ENCODE results near the gene GDF10. TPM values are rescaled to one million over a fixed set of nuclear protein-coding genes. Genes with fewer than 3 reads are reported as not detected.

Gene GDF10
- polyA plus RNA-seq, 1 of the 3 experiments (the other 2 are of a cell fraction) = 0.02 TPM

DNA sequence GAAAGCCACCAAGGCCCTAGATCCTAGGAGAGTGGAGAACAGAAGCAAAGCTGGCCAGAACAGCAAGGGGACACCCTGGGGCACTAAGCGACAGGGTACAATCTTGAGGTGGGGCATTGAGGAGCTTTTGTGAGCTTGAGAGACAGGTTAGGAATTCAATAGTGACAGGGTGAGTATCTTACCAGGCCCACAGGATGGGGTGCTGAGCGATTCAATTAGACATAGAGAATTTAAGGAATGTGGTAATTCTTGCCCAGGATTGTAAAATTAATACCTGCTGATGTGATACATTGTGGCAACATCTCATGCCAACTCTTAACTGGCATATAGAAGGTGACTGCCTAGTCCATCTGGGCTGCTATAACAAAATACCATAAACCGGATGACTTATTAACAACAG, 62.2 kb downstream of the GDF10 start:
- no peaks in the 10 kb centered on the region for H3K27me3 ChIP-seq (ENCODE audit: insufficient read depth)
- no peaks in the 10 kb centered on the region for H3K36me3 ChIP-seq (replicated peaks in 1 of 2; ENCODE audit: control insufficient read depth in 1 of 2, insufficient read depth in 2 of 2, low read length in 1 of 2)
- WGBS (ENCODE audit: low lambda C conversion rate) = 82% methylated on average over 3 of the region's 3 CpGs
- POLR2A ChIA-PET = no interaction called here
- TF ChIP-seq FOSL2 (IDR thresholded peaks at IDR 0.05; ENCODE audit: borderline replicate concordance, low read depth) = no peak
- TF ChIP-seq, protein P1, sequence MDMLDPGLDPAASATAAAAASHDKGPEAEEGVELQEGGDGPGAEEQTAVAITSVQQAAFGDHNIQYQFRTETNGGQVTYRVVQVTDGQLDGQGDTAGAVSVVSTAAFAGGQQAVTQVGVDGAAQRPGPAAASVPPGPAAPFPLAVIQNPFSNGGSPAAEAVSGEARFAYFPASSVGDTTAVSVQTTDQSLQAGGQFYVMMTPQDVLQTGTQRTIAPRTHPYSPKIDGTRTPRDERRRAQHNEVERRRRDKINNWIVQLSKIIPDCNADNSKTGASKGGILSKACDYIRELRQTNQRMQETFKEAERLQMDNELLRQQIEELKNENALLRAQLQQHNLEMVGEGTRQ (IDR thresholded peaks at IDR 0.05; ENCODE audit: borderline replicate concordance, low read depth, low read length) = no peak
- TF ChIP-seq MXI1 (IDR thresholded peaks at IDR 0.05; ENCODE audit: low read depth, low read length) = no peak
- TF ChIP-seq RAD21 (IDR thresholded peaks at IDR 0.05; ENCODE audit: low read length) = no peak
- TF ChIP-seq, protein P2, sequence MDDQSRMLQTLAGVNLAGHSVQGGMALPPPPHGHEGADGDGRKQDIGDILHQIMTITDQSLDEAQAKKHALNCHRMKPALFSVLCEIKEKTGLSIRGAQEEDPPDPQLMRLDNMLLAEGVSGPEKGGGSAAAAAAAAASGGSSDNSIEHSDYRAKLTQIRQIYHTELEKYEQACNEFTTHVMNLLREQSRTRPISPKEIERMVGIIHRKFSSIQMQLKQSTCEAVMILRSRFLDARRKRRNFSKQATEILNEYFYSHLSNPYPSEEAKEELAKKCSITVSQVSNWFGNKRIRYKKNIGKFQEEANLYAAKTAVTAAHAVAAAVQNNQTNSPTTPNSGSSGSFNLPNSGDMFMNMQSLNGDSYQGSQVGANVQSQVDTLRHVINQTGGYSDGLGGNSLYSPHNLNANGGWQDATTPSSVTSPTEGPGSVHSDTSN (IDR thresholded peaks at IDR 0.05) = no peak
- TF ChIP-seq RCOR1 (IDR thresholded peaks at IDR 0.05; ENCODE audit: low read length) = no peak
- TF ChIP-seq SMC3 (IDR thresholded peaks at IDR 0.05; ENCODE audit: low read depth, low read length) = no peak
- no peak for TF ChIP-seq GABPA (IDR thresholded peaks at IDR 0.05; ENCODE audit: low read depth)
- no peak for TF ChIP-seq RFX5 (IDR thresholded peaks at IDR 0.05; ENCODE audit: low read length)
- no peak for TF ChIP-seq GATA2 (CRISPR knock-in tag; IDR thresholded peaks at IDR 0.05)
- no peak for TF ChIP-seq TCF12 (IDR thresholded peaks at IDR 0.05)
- TF ChIP-seq, protein P3, sequence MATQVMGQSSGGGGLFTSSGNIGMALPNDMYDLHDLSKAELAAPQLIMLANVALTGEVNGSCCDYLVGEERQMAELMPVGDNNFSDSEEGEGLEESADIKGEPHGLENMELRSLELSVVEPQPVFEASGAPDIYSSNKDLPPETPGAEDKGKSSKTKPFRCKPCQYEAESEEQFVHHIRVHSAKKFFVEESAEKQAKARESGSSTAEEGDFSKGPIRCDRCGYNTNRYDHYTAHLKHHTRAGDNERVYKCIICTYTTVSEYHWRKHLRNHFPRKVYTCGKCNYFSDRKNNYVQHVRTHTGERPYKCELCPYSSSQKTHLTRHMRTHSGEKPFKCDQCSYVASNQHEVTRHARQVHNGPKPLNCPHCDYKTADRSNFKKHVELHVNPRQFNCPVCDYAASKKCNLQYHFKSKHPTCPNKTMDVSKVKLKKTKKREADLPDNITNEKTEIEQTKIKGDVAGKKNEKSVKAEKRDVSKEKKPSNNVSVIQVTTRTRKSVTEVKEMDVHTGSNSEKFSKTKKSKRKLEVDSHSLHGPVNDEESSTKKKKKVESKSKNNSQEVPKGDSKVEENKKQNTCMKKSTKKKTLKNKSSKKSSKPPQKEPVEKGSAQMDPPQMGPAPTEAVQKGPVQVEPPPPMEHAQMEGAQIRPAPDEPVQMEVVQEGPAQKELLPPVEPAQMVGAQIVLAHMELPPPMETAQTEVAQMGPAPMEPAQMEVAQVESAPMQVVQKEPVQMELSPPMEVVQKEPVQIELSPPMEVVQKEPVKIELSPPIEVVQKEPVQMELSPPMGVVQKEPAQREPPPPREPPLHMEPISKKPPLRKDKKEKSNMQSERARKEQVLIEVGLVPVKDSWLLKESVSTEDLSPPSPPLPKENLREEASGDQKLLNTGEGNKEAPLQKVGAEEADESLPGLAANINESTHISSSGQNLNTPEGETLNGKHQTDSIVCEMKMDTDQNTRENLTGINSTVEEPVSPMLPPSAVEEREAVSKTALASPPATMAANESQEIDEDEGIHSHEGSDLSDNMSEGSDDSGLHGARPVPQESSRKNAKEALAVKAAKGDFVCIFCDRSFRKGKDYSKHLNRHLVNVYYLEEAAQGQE (IDR thresholded peaks at IDR 0.05; ENCODE audit: low read depth, low read length) = no peak
- no peak for TF ChIP-seq EZH2phosphoT487 (IDR thresholded peaks at IDR 0.05; ENCODE audit: borderline replicate concordance, low read depth)
- TF ChIP-seq, protein P4, sequence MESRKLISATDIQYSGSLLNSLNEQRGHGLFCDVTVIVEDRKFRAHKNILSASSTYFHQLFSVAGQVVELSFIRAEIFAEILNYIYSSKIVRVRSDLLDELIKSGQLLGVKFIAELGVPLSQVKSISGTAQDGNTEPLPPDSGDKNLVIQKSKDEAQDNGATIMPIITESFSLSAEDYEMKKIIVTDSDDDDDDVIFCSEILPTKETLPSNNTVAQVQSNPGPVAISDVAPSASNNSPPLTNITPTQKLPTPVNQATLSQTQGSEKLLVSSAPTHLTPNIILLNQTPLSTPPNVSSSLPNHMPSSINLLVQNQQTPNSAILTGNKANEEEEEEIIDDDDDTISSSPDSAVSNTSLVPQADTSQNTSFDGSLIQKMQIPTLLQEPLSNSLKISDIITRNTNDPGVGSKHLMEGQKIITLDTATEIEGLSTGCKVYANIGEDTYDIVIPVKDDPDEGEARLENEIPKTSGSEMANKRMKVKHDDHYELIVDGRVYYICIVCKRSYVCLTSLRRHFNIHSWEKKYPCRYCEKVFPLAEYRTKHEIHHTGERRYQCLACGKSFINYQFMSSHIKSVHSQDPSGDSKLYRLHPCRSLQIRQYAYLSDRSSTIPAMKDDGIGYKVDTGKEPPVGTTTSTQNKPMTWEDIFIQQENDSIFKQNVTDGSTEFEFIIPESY (IDR thresholded peaks at IDR 0.05; ENCODE audit: borderline replicate concordance, low read depth) = no peak
- TF ChIP-seq CHD2 (IDR thresholded peaks at IDR 0.05; ENCODE audit: low read length, partially characterized antibody) = no peak
- no peak for TF ChIP-seq RXRA (IDR thresholded peaks at IDR 0.05; ENCODE audit: borderline replicate concordance, low read depth)
- no peak for TF ChIP-seq POLR2AphosphoS5 (IDR thresholded peaks at IDR 0.05; ENCODE audit: low read depth, low read length)
- no peak for TF ChIP-seq NFIC (IDR thresholded peaks at IDR 0.05; ENCODE audit: borderline replicate concordance)
- H3F3A ChIP-seq (replicated peaks; ENCODE audit: insufficient read depth) = peaks cover 3% of the 10 kb centered on the region
- no peak overlapping the region for H3K9ac ChIP-seq
- H4K20me1 ChIP-seq (ENCODE audit: insufficient read depth) = no peaks in the 10 kb centered on the region
- H3K9me3 ChIP-seq = no peaks in the 10 kb centered on the region
- no peak overlapping the region for H3K27ac ChIP-seq (ENCODE audit: low read depth in 2 of 2, low read length in 1 of 2)
- H3K79me2 ChIP-seq (ENCODE audit: insufficient read depth) = no peaks in the 10 kb centered on the region
- no peak overlapping the region for H3K4me3 ChIP-seq (ENCODE audit: low read depth in 2 of 2, low read length in 1 of 2)
- H3K4me2 ChIP-seq = no peak overlapping the region
- CTCF ChIA-PET = interaction anchor here (0.6 to 5.3 kb wide), 11 partner anchors 10 to 350 kb away, joined by 3 to 50 read pairs (median 5); partner anchors contain the start of gene RBP3
- no peak overlapping the region; the same call in 1 of the 2 replicates for H2AFZ ChIP-seq (ENCODE audit: low read depth)
- H3K4me1 ChIP-seq (ENCODE audit: control insufficient read depth in 1 of 2, insufficient read depth in 2 of 2, low read depth in 1 of 2, low read length in 1 of 2) = peaks cover 0 to 8% of the 10 kb centered on the region in 2 experiments; a peak in 1 of 4 replicates
- no peaks in the 10 kb centered on the region for H3K9me2 ChIP-seq
- DNase-seq = no peak
